Right ventricle myocardium inferior (tissue), 1 donor: ENCODE measurements around the gene AKT2. TPM values are rescaled to one million over a fixed set of nuclear protein-coding genes. Genes with fewer than 3 reads are reported as not detected.

Experiments
- ATAC-seq: fragments of 200-7000 bp; cut with Tn5 transposase; one replicate; pipeline ENCODE4 v1.9.1; 2020; ENCODE audit warnings: mild to moderate bottlenecking, moderate library complexity
- DNase-seq: peaks from one replicate; pipeline ENCODE4 v3.0.0; 2021; ENCODE audit errors: missing footprints
- intact Hi-C: fragments of 100-400 bp; cut with DNase I; formaldehyde crosslinking; loops from one replicate; pipeline ENCODE4 v1.11.0; 2022
- total RNA-seq: library from RNA; stranded (reverse); fragmentation: NEBNext Ultra II Directional; extraction: Animal tissue kit (Norgen Biotek cat#: 25700); gene quantifications from one replicate; pipeline ENCODE4 v1.2.1, GENCODE V29; 2021
- donor health status: DM: no; HTN: yes; CAD: no; lungs with severe emphysema.

The AKT2 gene
- total RNA-seq, 1 donor from 2014 or later, result 114 TPM

GRCh38 chr19:40216777-40217026 lies 68.4 kb downstream of the AKT2 start:
- intact Hi-C loops, result no loop called here

DNA sequence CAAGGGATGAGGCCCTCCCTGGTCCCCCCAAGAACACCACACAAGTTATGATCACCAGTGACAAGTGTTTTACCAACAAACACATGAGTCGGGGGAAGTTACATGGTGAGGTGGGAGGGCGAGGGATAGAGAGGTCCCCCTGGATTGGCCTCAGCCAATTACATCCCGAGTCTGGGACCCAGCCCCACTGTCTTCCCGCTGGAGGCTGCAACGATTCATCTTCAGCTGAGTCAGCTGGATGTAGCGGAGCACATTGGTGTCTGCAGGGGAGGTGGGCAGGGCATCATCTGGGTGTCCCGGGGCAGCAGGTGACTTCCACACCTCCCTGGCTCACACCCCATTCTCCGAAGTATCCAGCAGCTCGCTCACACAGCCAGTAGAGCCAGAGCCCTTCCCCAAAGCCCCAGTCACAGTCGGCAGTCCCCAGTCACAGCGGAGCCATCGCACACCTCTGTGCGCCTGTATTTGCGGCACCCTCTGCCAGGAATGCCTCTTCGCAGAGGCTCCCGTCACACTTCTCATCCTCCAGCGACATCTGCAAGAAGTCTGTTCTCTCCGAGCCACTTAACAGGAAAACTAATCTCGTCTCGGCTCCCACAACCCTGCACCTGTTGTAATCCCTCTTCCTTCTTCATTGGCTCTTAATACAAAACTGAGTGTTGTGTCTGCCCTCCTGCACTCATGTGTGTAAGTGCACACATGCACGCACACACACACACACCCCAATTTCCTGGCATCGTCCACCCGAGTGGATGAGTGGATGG lies 69.0 kb downstream of the AKT2 start:
- intact Hi-C loops, result no loop called here
- no peak for DNase-seq
- no peak for ATAC-seq

More at GRCh38 chr19:40216777-40217026, 68.4 kb downstream of the AKT2 start:
- no peak for ATAC-seq
- no peak for DNase-seq

DNA sequence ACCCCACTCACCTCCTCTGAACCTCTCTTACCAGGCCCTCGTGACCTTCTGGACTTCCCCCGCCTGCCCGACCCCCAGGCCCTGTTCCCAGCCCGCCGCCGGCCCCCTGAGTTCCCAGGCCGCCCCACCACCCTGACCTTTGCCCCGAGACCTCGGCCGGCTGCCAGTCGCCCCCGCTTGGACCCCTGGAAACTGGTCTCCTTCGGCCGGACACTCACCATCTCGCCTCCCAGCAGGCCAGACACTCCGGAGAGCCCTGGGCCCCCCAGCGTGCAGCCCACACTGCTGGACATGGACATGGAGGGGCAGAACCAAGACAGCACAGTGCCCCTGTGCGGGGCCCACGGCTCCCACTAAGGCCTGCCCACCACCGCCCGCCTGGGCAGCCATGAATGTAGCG lies 70.2 kb downstream of the AKT2 start:
- DNase-seq (no peak), ATAC-seq (no peak)
- intact Hi-C loops, result no loop called here

DNA sequence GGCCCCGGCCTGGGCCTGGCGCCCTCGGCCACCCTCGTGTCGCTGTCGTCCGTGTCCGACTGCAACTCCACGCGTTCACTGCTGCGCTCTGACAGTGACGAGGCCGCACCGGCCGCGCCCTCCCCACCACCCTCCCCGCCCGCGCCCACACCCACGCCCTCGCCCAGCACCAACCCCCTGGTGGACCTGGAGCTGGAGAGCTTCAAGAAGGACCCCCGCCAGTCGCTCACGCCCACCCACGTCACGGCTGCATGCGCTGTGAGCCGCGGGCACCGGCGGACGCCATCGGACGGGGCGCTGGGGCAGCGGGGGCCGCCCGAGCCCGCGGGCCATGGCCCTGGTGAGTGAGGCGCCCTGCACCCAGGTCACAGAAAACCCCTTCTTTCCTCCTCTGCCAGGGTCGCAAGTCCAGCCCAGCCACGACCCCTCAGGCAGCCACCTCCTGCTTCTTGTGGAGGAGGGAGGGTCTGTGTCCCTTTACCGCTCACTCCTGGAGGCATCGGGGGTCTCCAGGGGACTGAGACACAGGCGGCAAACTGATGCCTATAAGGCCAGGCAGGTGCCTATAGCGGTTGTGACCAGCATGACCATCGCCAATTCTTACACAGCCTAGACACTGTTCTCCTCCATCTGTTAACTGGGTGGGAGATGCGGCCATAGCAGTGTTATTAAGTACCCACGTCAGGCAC lies 71.1 kb downstream of the AKT2 start:
- intact Hi-C loops, result no loop called here
- ATAC-seq (no peak), DNase-seq (no peak)

GRCh38 chr19:40213251-40213829 lies 71.8 kb downstream of the AKT2 start:
- intact Hi-C loops, result no loop called here
- ATAC-seq (no peak), DNase-seq (no peak)

GRCh38 chr19:40210889-40211288 lies 74.3 kb downstream of the AKT2 start:
- ATAC-seq, result no peak
- DNase-seq, result no peak
- intact Hi-C loops, result no loop called here

- intact Hi-C loops, result no loop called here
- no peak for ATAC-seq
- no peak for DNase-seq
These were observed 76.5 kb downstream of the AKT2 start for GRCh38 chr19:40208602-40209001.

GRCh38 chr19:40205760-40206159 lies 79.4 kb downstream of the AKT2 start:
- no peak for ATAC-seq
- intact Hi-C loops, result no loop called here

DNA sequence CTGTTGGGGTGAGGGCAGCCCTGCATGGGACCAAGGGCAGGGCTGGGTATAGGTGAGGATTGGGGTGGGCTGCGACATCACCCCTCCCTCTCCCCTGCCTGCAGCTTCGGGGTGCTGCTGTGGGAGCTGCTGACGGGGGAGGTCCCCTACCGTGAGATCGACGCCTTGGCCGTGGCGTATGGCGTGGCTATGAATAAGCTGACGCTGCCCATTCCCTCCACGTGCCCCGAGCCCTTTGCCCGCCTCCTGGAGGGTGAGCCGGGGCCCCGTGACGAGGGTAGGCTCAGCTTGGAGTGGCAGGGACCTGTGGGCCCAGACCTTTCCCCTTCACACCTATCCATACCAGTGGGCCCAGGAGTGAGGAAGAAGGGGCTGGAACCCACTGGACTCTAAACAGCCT lies 80.8 kb downstream of the AKT2 start:
- DNase-seq (no peak), ATAC-seq (no peak)
- intact Hi-C loops, result no loop called here

More at GRCh38 chr19:40205760-40206159, 79.4 kb downstream of the AKT2 start:
- no peak for DNase-seq

GRCh38 chr19:40200341-40201099 lies 84.6 kb downstream of the AKT2 start:
- ATAC-seq (no peak), DNase-seq (no peak)
- intact Hi-C loops, result no loop called here

DNA sequence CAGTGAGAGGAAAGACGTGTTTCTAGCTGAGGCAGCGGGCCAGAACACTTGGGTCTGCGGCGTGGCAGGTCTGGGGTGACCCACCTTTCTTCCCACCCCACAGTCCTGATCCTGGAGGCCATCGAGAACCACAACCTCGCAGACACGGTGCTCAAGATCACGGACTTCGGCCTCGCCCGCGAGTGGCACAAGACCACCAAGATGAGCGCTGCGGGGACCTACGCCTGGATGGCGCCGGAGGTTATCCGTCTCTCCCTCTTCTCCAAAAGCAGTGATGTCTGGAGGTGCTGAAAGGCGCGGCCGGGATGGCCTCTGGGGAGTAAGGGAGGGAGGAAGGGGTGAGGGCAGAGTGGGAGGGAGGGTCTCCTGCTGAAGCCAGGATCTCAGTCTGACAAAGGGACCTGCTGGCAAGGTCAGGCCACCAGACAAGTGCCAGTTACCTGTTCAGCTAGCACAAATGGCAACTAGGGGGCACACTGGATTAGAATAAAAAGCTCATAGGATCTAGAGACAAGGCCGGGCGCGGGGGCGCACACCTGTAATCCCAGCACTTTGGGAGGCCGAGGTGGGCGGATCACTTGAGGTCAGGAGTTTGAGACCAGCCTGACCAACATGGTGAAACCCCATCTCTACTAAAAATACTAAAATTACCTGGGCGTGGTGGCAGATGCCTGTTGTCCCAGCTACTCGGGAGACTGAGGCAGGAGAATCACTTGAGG lies 86.7 kb downstream of the AKT2 start:
- ATAC-seq (no peak), DNase-seq (no peak)
- intact Hi-C loops, result no loop called here

GRCh38 chr19:40193587-40193849 lies 91.6 kb downstream of the AKT2 start:
- intact Hi-C loops, result loop anchor here (5.0 kb wide), 1 partner anchor 89 kb away; no protein-coding TSS in a partner anchor
- ATAC-seq (no peak), DNase-seq (no peak)

DNA sequence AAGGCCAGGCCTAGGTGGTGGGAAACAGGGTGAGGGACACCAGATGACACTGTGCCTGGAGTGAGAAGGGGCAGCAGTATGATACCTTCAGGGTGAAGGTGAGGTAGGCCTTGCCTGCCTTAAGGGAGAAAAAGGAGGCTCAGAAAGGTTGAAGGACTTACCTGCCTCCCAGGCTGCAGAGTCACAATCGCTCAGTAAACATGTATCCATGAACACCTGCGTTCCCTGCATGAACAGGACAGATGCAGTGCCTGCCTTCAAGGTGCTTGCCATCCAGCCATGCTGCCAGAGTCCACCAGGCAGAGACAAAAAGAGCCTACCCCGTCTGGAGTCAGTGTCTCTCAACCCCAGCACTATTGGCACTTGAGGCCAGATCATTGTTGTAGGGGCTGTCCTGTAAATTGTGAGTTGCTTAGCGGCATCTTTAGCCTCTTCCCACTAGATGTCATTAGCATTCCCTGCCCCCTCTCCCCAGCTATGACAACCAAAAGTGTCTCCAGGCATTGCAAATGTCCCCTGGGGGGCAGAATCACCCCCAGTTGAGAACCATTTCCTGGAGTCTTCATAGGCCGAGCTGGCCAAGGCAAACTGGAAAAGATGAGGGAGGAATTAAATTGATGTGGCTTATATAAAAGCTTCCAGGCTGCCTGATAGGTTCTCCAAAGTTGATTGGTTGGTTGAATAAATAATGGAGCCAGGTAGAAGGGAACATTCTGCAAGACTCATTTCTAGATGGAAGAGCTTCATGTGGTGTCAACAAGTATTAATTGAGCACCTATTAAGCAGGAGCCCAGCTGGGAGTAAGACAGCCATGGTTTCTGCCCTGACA lies 92.2 kb downstream of the AKT2 start:
- intact Hi-C loops, result loop anchor here (5.0 kb wide), 1 partner anchor 89 kb away; no protein-coding TSS in a partner anchor
- ATAC-seq (no peak), DNase-seq (no peak)

- intact Hi-C loops, result loop anchor here (5.0 kb wide), 1 partner anchor 90 kb away; no protein-coding TSS in a partner anchor
- DNase-seq (no peak), ATAC-seq (no peak)
These were observed 93.1 kb downstream of the AKT2 start for GRCh38 chr19:40191836-40192646.

GRCh38 chr19:40190891-40191835 lies 94.0 kb downstream of the AKT2 start, which contains the start of gene MAP3K10:
Gene MAP3K10, plus strand, starts transcription at chr19:40191426. Its CDS starts 606 bp downstream, at chr19:40192032.
- DNase-seq (peak; percentile 89), ATAC-seq (peak; percentile 95)
- intact Hi-C loops, result loop anchor here (5.0 kb wide), 1 partner anchor 91 kb away; no protein-coding TSS in a partner anchor

DNA sequence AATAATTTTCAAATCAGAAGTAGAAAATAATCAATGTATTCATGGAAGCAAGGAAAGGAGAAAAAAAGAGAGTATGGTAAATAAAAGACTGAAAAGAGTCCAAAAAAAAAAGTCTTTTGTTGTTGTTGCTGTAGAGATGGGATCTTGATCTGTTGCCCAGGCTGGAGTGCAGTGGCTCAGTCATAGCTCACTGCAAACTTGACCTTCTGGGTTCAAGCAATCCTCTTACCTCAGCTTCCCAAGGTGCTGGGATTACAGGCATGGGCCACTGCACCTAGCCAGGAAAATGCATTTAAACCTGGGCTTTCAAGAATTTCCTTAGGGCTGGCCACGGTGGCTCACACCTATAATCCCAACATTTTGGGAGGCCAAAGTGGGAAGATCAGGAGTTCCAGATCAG lies 100.9 kb downstream of the AKT2 start:
- ATAC-seq (no peak), DNase-seq (no peak)
- intact Hi-C loops, result no loop called here
